Endodermal cell (in vitro differentiated cells): Measurements from ENCODE around the gene CMSS1. TPM values are rescaled to one million over a fixed set of nuclear protein-coding genes. Genes with fewer than 3 reads are reported as not detected.

Source experiments
- DNase-seq: peaks from one replicate; pipeline ENCODE4 v3.0.0-alpha.2; 2017
- H3K27ac ChIP-seq: 2 replicates; pipeline ENCODE4 v1.5.1; 2013; ENCODE audit warnings: mild to moderate bottlenecking, low read depth, low read length, moderate library complexity
- H3K27me3 ChIP-seq: 2 replicates; pipeline ENCODE4 v1.6.1; 2013; ENCODE audit warnings: mild to moderate bottlenecking, low read length, moderate library complexity; ENCODE audit not compliant: insufficient read depth, control insufficient read depth, poor library complexity, severe bottlenecking
- H3K36me3 ChIP-seq: 2 replicates; pipeline ENCODE4 v1.7.0; 2013; ENCODE audit warnings: mild to moderate bottlenecking, low read length, moderate library complexity; ENCODE audit not compliant: control insufficient read depth, insufficient read depth
- H3K4me1 ChIP-seq: one replicate; pipeline ENCODE4 v1.7.0; 2013; ENCODE audit warnings: low read length; ENCODE audit not compliant: control insufficient read depth, insufficient read depth
- H3K4me3 ChIP-seq: 2 replicates; pipeline ENCODE4 v1.5.1; 2013; ENCODE audit warnings: mild to moderate bottlenecking, low read length, moderate library complexity
- H3K9ac ChIP-seq: 2 replicates; pipeline ENCODE4 v1.6.1; 2013; ENCODE audit warnings: mild to moderate bottlenecking, low read length, moderate library complexity; ENCODE audit not compliant: poor library complexity, severe bottlenecking; ENCODE audit errors: extremely low read depth
- H3K9me3 ChIP-seq: 2 replicates; pipeline ENCODE4 v1.6.1; 2013; ENCODE audit warnings: mild to moderate bottlenecking, low read length, moderate library complexity; ENCODE audit not compliant: control insufficient read depth
- H3K27ac Mint-ChIP-seq: 2 replicates; pipeline ENCODE4 v1.8.0; 2020; ENCODE audit warnings: mixed read lengths
- H3K27me3 Mint-ChIP-seq: 2 replicates; pipeline ENCODE4 v1.8.0; 2021; ENCODE audit warnings: mild to moderate bottlenecking, mixed read lengths; ENCODE audit not compliant: insufficient read depth
- H3K36me3 Mint-ChIP-seq: 2 replicates; pipeline ENCODE4 v1.8.0; 2020; ENCODE audit warnings: low read depth, mixed read lengths
- H3K4me1 Mint-ChIP-seq: 2 replicates; pipeline ENCODE4 v1.8.0; 2020; ENCODE audit warnings: mixed read lengths
- H3K4me3 Mint-ChIP-seq: 2 replicates; pipeline ENCODE4 v1.8.0; 2020; ENCODE audit warnings: mild to moderate bottlenecking, moderate library complexity, mixed read lengths
- H3K9me3 Mint-ChIP-seq: 2 replicates; pipeline ENCODE4 v1.8.0; 2020; ENCODE audit warnings: mild to moderate bottlenecking, mixed read lengths
- CTCF ChIP-seq: fragments of 200-600 bp; sonication (generic); conservative IDR thresholded peaks from 2 replicates; pipeline ENCODE4 v1.5.0; 2021; ENCODE audit warnings: antibody characterized with exemption, mild to moderate bottlenecking
- WGBS, 2 experiments: methylation state at CpG; one replicate each; pipeline versions ENCODE4 v1.1.5 to v1.1.7; 2013; ENCODE audit warnings: missing lambda C conversion rate in 2 of 2, mixed read lengths in 1 of 2; ENCODE audit not compliant: insufficient coverage in 1 of 2, insufficient read length in 1 of 2; 5-methylcytosine and 5-hydroxymethylcytosine counted together
- total RNA-seq, 2 donors: library from RNA; stranded (reverse); fragmentation: NEBNext Ultra II Directional in 1 of 2; extraction: Animal tissue kit (Norgen Biotek cat#: 25700) in 1 of 2; gene quantifications; 2 replicates in 1 of 2; 3 replicates in 1 of 2; pipeline ENCODE4 v1.2.1, GENCODE V29; 2021

Gene CMSS1
- total RNA-seq, 2 donors from 2014 or later, result 48.5 to 50.8 TPM

- Mint-ChIP-seq H3K4me3 (no peak overlapping the region), H3K27ac (no peak overlapping the region)
Observed at GRCh38 chr3:99965077-99965476, 147.4 kb downstream of the CMSS1 start.

GRCh38 chr3:99965681-99966408 is 148.2 kb downstream of the CMSS1 start:
- Mint-ChIP-seq H3K9me3 (no peaks in the 10 kb centered on the region), H3K36me3 (no peaks in the 10 kb centered on the region), H3K4me3 (no peak overlapping the region), H3K27ac (no peak overlapping the region), H3K4me1 (peaks cover 19% of the 10 kb centered on the region), H3K27me3 (no peaks in the 10 kb centered on the region)
- TF ChIP-seq CTCF, result no peak
- Histone ChIP-seq H3K9me3 (no peaks in the 10 kb centered on the region), H3K4me1 (peaks cover 9% of the 10 kb centered on the region), H3K36me3 (no peaks in the 10 kb centered on the region), H3K27ac (no peak overlapping the region), H3K27me3 (no peaks in the 10 kb centered on the region), H3K9ac (no peak overlapping the region), H3K4me3 (peak overlapping the region; percentile 0)
- 95 to 100% methylated on average over 2 to 3 of the region's 3 CpGs for WGBS, 2 experiments
- no peak for DNase-seq

More at GRCh38 chr3:99965077-99965476, 147.4 kb downstream of the CMSS1 start:
- Mint-ChIP-seq H3K4me1 (peaks cover 19% of the 10 kb centered on the region), H3K27me3 (no peaks in the 10 kb centered on the region), H3K9me3 (no peaks in the 10 kb centered on the region), H3K36me3 (no peaks in the 10 kb centered on the region)
- Histone ChIP-seq H3K9me3 (no peaks in the 10 kb centered on the region), H3K27me3 (no peaks in the 10 kb centered on the region), H3K9ac (no peak overlapping the region), H3K36me3 (no peaks in the 10 kb centered on the region), H3K4me1 (peaks cover 9% of the 10 kb centered on the region), H3K4me3 (no peak overlapping the region), H3K27ac (no peak overlapping the region)
- no peak for TF ChIP-seq CTCF
- no peak for DNase-seq
- WGBS, 2 experiments, result 100% methylated on average over 1 of the region's 1 CpG; no CpG with 5 or more reads in 1 of the 2 experiments

- no peak overlapping the region for H3K9ac ChIP-seq
- no peaks in the 10 kb centered on the region for H3K9me3 Mint-ChIP-seq
- H3K27me3 ChIP-seq, result no peaks in the 10 kb centered on the region
- no peaks in the 10 kb centered on the region for H3K36me3 ChIP-seq
- no peak overlapping the region for H3K4me3 Mint-ChIP-seq
- H3K4me1 ChIP-seq, result peaks cover 9% of the 10 kb centered on the region
- no peak for TF ChIP-seq CTCF
- H3K4me3 ChIP-seq, result peak overlapping the region; percentile 0
- 93 to 94% methylated on average over 5 to 7 of the region's 7 CpGs for WGBS, 2 experiments
- no peak overlapping the region for H3K27ac ChIP-seq
- H3K27me3 Mint-ChIP-seq, result no peaks in the 10 kb centered on the region
- H3K9me3 ChIP-seq, result no peaks in the 10 kb centered on the region
- H3K36me3 Mint-ChIP-seq, result no peaks in the 10 kb centered on the region
- no peak for DNase-seq
- H3K4me1 Mint-ChIP-seq, result peaks cover 19% of the 10 kb centered on the region
- no peak overlapping the region for H3K27ac Mint-ChIP-seq
Observed at GRCh38 chr3:99966662-99967416, 149.2 kb downstream of the CMSS1 start.
